Mucosa of rectum (tissue), 2 donors: ENCODE data around the gene CYP2A13.
"Not testable (repeated sequence)": the region's sequence is repeated elsewhere in the genome, so short reads cannot be mapped to it uniquely, and the experiment has no call there.

Experiments used
- H3K27ac ChIP-seq, 2 donors: one replicate each; pipeline ENCODE4 v1.7.0; 2013; ENCODE audit warnings: inconsistent platforms in 2 of 2, low read depth in 2 of 2, low read length in 2 of 2
- H3K27me3 ChIP-seq, 2 donors: one replicate each; pipeline ENCODE4 v1.7.0; 2013; ENCODE audit warnings: low read length in 2 of 2; ENCODE audit not compliant: control insufficient read depth in 2 of 2, insufficient read depth in 2 of 2
- H3K36me3 ChIP-seq, 2 donors: one replicate each; pipeline ENCODE4 v1.7.0; 2013; ENCODE audit warnings: low read length in 2 of 2; ENCODE audit not compliant: control insufficient read depth in 2 of 2, insufficient read depth in 2 of 2
- H3K4me1 ChIP-seq, 2 donors: one replicate each; pipeline ENCODE4 v1.7.0; 2013; ENCODE audit warnings: low read length in 2 of 2, mild to moderate bottlenecking in 1 of 2; ENCODE audit not compliant: control insufficient read depth in 2 of 2, insufficient read depth in 2 of 2
- H3K4me3 ChIP-seq, 2 donors: one replicate each; pipeline ENCODE4 v1.7.0; 2013; ENCODE audit warnings: low read length in 2 of 2
- H3K9ac ChIP-seq, 2 donors: one replicate each; pipeline ENCODE4 v1.7.0; 2013; ENCODE audit warnings: low read length in 2 of 2, low read depth in 1 of 2, mild to moderate bottlenecking in 1 of 2
- H3K9me3 ChIP-seq, 2 donors: one replicate each; pipeline ENCODE4 v1.7.0; 2013; ENCODE audit warnings: low read length in 2 of 2; ENCODE audit not compliant: control insufficient read depth in 2 of 2
- donor health status: healthy.
- donor health status: Normal muscosa, but diverticular disease.

Gene CYP2A13

DNA sequence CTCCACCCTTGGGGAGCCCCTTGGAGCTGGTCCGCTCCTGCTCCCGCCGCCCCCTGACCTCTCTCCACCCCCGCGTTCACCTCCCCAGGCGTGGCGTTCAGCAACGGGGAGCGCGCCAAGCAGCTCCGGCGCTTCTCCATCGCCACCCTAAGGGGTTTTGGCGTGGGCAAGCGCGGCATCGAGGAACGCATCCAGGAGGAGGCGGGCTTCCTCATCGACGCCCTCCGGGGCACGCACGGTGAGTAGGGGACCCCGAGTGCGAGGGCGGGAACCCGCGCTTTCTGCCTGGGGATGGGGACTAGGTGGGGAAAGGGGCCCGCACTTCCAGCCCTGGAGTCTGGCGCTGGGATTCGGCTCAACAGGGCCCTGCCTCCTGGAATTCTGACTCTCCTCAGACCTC lies 1.7 kb downstream of the CYP2A13 start:
- Histone ChIP-seq H3K9ac (no peak overlapping the region), H3K9me3 (no peaks in the 10 kb centered on the region), H3K27me3 (peaks cover 0 to 4% of the 10 kb centered on the region in 2 donors), H3K4me3 (no peak overlapping the region), H3K27ac (no peak overlapping the region), H3K4me1 (no peaks in the 10 kb centered on the region), H3K36me3 (no peaks in the 10 kb centered on the region)

DNA sequence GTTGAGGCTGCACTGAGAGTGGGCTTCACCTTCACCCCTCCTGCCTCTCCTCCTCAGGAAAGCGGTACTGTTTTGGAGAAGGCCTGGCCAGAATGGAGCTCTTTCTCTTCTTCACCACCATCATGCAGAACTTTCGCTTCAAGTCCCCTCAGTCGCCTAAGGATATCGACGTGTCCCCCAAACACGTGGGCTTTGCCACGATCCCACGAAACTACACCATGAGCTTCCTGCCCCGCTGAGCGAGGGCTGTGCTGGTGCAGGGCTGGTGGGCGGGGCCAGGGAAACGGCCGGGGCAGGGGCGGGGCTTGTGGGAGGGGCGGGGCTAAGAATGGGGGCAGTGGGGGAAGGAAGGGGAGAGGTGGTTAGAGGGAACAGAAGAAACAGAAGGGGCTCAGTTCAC lies 7.5 kb downstream of the CYP2A13 start:
- H3K9ac ChIP-seq, result no peak overlapping the region
- no peaks in the 10 kb centered on the region for H3K36me3 ChIP-seq
- no peaks in the 10 kb centered on the region for H3K4me1 ChIP-seq
- no peaks in the 10 kb centered on the region for H3K9me3 ChIP-seq
- H3K4me3 ChIP-seq, result no peak overlapping the region
- no peak overlapping the region for H3K27ac ChIP-seq
- no peaks in the 10 kb centered on the region for H3K27me3 ChIP-seq

DNA sequence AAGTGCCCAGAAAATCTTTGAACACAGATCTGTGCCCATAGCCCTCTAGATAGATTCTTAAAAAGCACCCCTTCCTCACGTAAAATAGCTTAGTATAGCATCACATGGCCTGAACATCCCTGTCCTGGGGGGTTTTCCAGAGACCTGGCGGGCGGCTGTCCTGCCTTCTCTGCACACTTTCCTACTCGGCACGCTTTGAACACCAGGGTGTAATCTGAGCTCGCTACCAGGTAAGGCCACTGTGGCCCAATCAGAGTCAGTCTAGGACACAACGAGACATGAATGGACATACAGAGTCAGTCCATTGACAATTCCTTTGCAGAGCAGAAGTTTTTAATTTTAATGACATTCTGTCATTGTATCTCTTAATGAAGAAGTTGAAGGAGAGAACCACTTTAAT lies 8.1 kb downstream of the CYP2A13 start:
- Histone ChIP-seq H3K9ac (no peak overlapping the region), H3K4me1 (no peaks in the 10 kb centered on the region), H3K4me3 (no peak overlapping the region), H3K27me3 (no peaks in the 10 kb centered on the region), H3K36me3 (no peaks in the 10 kb centered on the region), H3K9me3 (no peaks in the 10 kb centered on the region), H3K27ac (no peak overlapping the region)

DNA sequence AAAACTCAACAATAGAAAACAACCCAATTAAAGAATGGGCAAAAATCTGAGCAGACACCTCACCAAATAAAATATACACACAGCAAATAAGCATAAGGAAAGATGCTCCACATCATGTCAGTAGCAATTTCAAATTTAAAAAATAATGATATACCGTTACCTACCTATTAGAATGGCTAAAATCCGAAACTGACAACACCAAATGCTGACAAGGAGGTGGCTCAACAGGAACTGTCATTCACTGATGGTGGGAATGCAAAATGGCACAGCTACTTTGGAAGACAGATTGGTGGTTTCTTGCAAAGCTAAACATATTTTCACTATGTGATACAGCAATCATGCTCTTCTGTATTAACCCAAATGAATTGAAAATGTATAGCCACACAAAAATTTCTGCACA lies 9.1 kb downstream of the CYP2A13 start:
- H3K36me3 ChIP-seq, result no peaks in the 10 kb centered on the region

DNA sequence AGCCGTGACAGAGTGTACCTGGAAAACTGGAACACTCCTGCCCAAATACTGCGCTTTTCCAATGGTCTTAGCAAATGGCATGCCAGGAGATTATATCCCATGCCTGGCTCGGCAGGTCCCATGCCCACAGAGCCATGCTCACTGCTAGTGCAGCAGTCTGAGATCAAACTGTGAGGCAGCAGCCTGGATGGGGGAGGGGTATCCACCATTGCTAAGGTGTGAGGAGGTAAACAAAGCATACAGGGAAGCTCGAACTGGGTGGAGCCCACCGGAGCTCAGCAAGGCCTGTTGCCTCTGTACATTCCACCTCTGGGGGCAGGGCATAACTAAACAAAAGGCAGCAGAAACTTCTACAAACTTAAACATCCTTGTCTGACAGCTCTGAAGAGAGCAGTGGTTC lies 10.5 kb downstream of the CYP2A13 start:
- no peaks in the 10 kb centered on the region for H3K27me3 ChIP-seq
- no peaks in the 10 kb centered on the region for H3K9me3 ChIP-seq

More for the DNA sequence above, 9.1 kb downstream of the CYP2A13 start:
- Histone ChIP-seq H3K27ac (no peak overlapping the region), H3K4me1 (no peaks in the 10 kb centered on the region), H3K9me3 (no peaks in the 10 kb centered on the region), H3K4me3 (no peak overlapping the region), H3K9ac (no peak overlapping the region), H3K27me3 (no peaks in the 10 kb centered on the region)

DNA sequence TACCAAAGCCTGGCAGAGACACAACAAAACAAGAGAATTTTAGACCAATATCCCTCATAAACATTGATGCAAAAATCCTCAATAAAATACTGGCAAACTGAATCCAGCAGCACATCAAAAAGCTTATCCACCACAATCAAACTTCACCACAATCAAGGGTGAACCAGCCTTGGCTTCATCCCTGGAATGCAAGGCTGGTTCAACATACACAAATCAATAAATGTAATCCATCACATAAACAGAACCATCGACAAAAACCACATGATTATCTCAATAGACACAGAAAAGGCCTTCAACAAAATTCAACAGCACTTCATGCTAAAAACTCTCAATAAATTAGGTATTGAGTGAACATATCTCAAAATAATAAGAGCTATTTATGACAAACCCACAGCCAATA lies 14.0 kb downstream of the CYP2A13 start:
- H3K4me1 ChIP-seq, H3K9ac ChIP-seq, H3K4me3 ChIP-seq, H3K27me3 ChIP-seq, H3K9me3 ChIP-seq, H3K27ac ChIP-seq, H3K36me3 ChIP-seq: not testable (repeated sequence)

More for the DNA sequence above, 10.5 kb downstream of the CYP2A13 start:
- no peak overlapping the region for H3K4me3 ChIP-seq
- no peak overlapping the region for H3K27ac ChIP-seq
- H3K4me1 ChIP-seq, result no peaks in the 10 kb centered on the region
- no peaks in the 10 kb centered on the region for H3K36me3 ChIP-seq
- H3K9ac ChIP-seq, result no peak overlapping the region

DNA sequence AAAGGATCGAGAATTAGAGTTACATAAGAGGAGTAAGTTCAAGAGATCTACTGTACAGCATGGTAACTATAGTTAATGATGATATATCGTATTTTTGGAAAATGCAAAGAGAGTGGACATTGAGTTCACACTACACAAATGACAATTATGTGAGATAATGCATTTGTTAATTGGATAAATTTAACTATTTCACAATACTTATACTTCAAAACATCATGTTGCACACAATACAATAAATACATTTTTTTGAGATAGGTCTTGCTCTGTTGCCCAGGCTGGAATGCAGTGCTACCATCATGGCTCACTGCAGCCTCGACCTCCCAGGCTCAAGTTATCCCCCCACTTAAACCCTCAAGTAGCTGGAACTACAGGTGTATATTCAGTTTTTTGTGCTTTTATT lies 17.9 kb downstream of the CYP2A13 start:
- H3K4me1 ChIP-seq, result no peaks in the 10 kb centered on the region
- H3K9ac ChIP-seq, result no peak overlapping the region
- H3K4me3 ChIP-seq, result no peak overlapping the region
- no peaks in the 10 kb centered on the region for H3K27me3 ChIP-seq
- H3K27ac ChIP-seq, result no peak overlapping the region
- H3K9me3 ChIP-seq, result no peaks in the 10 kb centered on the region
- no peaks in the 10 kb centered on the region for H3K36me3 ChIP-seq

DNA sequence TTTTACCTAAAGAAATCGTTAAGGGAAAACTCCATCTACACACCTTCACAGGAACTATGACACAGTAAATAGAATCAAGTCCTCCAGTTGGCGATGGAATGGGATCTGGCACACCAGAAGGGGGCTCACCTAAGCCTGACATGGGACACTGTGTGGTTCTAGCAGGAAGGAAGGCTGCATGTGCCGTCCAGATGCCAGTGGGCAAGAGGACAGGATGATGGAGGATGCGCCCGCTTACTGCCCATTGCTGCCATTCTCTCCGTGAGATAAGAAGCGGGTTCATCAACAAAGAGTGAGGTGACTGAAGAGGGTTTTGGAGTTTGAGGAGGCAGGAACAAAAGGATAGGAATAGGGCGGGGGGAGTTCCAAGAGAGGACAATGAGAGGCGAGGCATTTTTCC lies 23.0 kb downstream of the CYP2A13 start:
- no peaks in the 10 kb centered on the region for H3K27me3 ChIP-seq
- H3K9ac ChIP-seq, result no peak overlapping the region
- H3K4me1 ChIP-seq, result no peaks in the 10 kb centered on the region
- H3K9me3 ChIP-seq, result no peaks in the 10 kb centered on the region
- no peak overlapping the region for H3K27ac ChIP-seq
- no peaks in the 10 kb centered on the region for H3K36me3 ChIP-seq
- H3K4me3 ChIP-seq, result no peak overlapping the region

DNA sequence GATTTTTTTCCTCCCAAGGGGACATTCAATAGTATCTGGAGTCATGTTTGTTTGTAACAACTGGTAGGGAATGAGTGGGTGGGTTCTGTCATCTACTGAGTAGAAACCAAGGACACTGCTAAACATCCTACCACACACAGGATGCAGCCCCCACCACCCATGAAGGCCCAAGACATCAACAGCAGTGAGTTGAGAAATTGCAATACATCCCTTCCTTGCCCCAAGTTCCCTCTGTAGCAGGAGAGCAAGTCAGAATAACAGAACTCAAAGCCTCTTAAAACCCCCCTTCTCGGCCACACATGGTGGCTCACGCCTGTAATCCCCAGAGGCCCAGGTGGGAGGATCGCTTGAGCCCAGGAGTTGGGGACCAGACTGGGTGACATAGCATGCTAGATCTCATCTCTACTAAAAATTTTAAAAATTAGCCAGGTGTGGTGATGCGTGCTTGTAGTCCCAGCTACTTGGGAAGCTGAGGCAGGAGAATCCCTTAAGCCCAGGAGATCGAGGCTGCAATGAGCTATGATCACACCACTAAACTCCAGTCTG lies 23.6 kb downstream of the CYP2A13 start:
- H3K27me3 ChIP-seq, result no peaks in the 10 kb centered on the region
- no peaks in the 10 kb centered on the region for H3K4me1 ChIP-seq
- no peaks in the 10 kb centered on the region for H3K36me3 ChIP-seq
- H3K9me3 ChIP-seq, result no peaks in the 10 kb centered on the region
- H3K9ac ChIP-seq, result no peak overlapping the region
- H3K4me3 ChIP-seq, result no peak overlapping the region
- H3K27ac ChIP-seq, result no peak overlapping the region

DNA sequence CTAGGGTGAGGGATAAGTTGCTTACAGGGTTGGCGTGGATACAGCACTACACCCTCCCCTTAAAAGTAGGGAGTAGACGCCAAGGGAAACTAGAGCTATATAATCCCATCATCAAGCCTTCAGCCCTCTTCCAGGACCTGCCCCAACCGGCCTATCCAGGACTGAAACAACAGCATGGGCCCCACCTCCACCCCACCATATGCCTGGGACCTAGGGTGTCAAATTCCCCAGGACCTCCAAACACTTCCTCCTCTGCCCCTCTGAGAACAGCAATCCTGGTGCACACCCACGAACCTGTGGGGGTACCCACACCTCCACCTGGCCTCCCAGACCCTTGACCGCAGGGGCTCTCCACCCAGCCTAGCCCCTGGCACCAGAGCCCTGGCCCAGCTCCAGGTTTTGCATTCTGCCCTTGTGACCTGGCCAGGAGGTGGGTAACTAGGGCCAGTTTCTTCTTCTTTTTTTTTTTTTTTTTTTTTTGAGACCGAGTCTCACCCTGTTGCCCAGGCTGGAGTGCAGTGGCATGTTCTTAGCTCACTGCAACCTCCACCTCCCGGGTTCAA lies 24.6 kb downstream of the CYP2A13 start:
- Histone ChIP-seq H3K27ac (no peak overlapping the region), H3K9me3 (no peaks in the 10 kb centered on the region), H3K27me3 (no peaks in the 10 kb centered on the region), H3K4me1 (no peaks in the 10 kb centered on the region), H3K36me3 (no peaks in the 10 kb centered on the region), H3K4me3 (no peak overlapping the region), H3K9ac (no peak overlapping the region)

DNA sequence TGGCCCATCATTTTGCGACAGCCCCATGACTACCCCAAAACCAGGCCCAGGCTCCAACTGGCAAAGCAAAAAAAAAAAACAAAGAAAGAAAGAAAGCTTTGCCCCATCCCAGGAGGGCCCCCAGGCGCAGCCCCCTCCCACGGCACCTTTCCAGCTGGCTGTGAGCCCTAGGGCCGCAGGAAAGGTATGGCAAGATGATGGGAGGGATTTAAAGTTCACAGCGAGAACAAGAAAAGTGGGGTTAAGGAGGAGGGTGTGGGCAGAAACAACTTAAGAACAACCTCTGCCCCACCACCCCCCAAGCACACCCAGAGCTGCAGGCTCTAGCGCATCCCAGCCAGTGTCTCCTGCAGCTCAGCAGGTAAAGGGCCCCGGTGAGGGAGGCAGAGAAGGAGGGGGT lies 25.9 kb downstream of the CYP2A13 start, which contains the start of gene CYP2F1:
Gene CYP2F1, plus strand, starts transcription at position 301 of the 400 bp plus-strand sequence. CDS start 1,757 bp downstream, outside the sequence.
- no peaks in the 10 kb centered on the region for H3K4me1 ChIP-seq
- no peak within 1 kb of the TSS for H3K9ac ChIP-seq
- H3K4me3 ChIP-seq, result no peak within 1 kb of the TSS
- no peak within 1 kb of the TSS for H3K27ac ChIP-seq
- no peaks in the 10 kb centered on the region for H3K36me3 ChIP-seq
- no peaks in the 10 kb centered on the region for H3K9me3 ChIP-seq
- H3K27me3 ChIP-seq, result no peaks in the 10 kb centered on the region
